ENCODE measurements around the gene TMEM101. TPM values are rescaled to one million over a fixed set of nuclear protein-coding genes. Genes with fewer than 3 reads are reported as not detected.
A peak's percentile ranks its signal among the peaks of the same experiment; 100 is the strongest.

TMEM101 gene
- total RNA-seq, 4 donors from 2014 or later: 22.9 to 30.7 (median 27.2) TPM

- no peak for DNase-seq (ENCODE audit: extremely low spot score)
- Histone ChIP-seq H3K4me3 (no peak overlapping the region), H3K27me3 (no peaks in the 10 kb centered on the region), H3K27ac (replicated peaks in 1 of 4) (no peak overlapping the region), H3K4me1 (peaks cover 28 to 51% (median 43%) of the 10 kb centered on the region in 4 donors), H3K36me3 (peaks cover 12 to 35% (median 30%) of the 10 kb centered on the region in 4 donors), H3K9me3 (no peaks in the 10 kb centered on the region)
- WGBS: 94% methylated on average over 4 of the region's 4 CpGs
- TF ChIP-seq POLR2A (IDR thresholded peaks at IDR 0.05; ENCODE audit: low read depth) (no peak), EP300 (IDR thresholded peaks at IDR 0.05) (no peak), CTCF (IDR thresholded peaks at IDR 0.05) (no peak), POLR2AphosphoS5 (IDR thresholded peaks at IDR 0.05) (no peak)
- intact Hi-C loops (cut with DNase I): no loop called here
Measured at GRCh38 chr17:44045486-44045885, 30.7 kb upstream of the TMEM101 start.

GRCh38 chr17:44044071-44044470 is 29.3 kb upstream of the TMEM101 start:
- Histone ChIP-seq H3K27me3 (no peaks in the 10 kb centered on the region), H3K36me3 (peaks cover 0 to 27% (median 17%) of the 10 kb centered on the region in 4 donors), H3K4me3 (no peak overlapping the region), H3K4me1 (peaks cover 38 to 60% (median 54%) of the 10 kb centered on the region in 4 donors), H3K9me3 (no peaks in the 10 kb centered on the region), H3K27ac (replicated peaks in 1 of 4) (peak overlapping the region; percentile 64 to 86 (median 75))
- DNase-seq (ENCODE audit: extremely low spot score): no peak
- TF ChIP-seq EP300 (IDR thresholded peaks at IDR 0.05): no peak
- TF ChIP-seq POLR2A (IDR thresholded peaks at IDR 0.05; ENCODE audit: low read depth): no peak
- no peak for TF ChIP-seq CTCF (IDR thresholded peaks at IDR 0.05)
- TF ChIP-seq POLR2AphosphoS5 (IDR thresholded peaks at IDR 0.05): peak in 1 of 2 donors; percentile 24
- intact Hi-C loops (cut with DNase I): no loop called here
- 41% methylated on average over 1 of the region's 1 CpG for WGBS

- 26% methylated on average over 4 of the region's 4 CpGs for WGBS
- Histone ChIP-seq H3K27me3 (no peaks in the 10 kb centered on the region), H3K36me3 (peaks cover 0 to 27% (median 18%) of the 10 kb centered on the region in 4 donors), H3K4me1 (peaks cover 45 to 60% (median 57%) of the 10 kb centered on the region in 4 donors), H3K9me3 (no peaks in the 10 kb centered on the region), H3K27ac (replicated peaks in 1 of 4) (peak overlapping the region; percentile 64 to 86 (median 75)), H3K4me3 (no peak overlapping the region)
- no peak for DNase-seq (ENCODE audit: extremely low spot score)
- intact Hi-C loops (cut with DNase I): no loop called here
- TF ChIP-seq EP300 (IDR thresholded peaks at IDR 0.05) (no peak), CTCF (IDR thresholded peaks at IDR 0.05) (no peak), POLR2AphosphoS5 (IDR thresholded peaks at IDR 0.05) (no peak), POLR2A (IDR thresholded peaks at IDR 0.05; ENCODE audit: low read depth) (no peak)
Measured at GRCh38 chr17:44043272-44043696, 28.5 kb upstream of the TMEM101 start.

GRCh38 chr17:44039829-44040635 is 25.3 kb upstream of the TMEM101 start:
- peak overlapping the region in 1 of 4 donors; percentile 29 for H3K4me3 ChIP-seq
- no peak for DNase-seq (ENCODE audit: extremely low spot score)
- intact Hi-C loops (cut with DNase I): loop anchor here (2.0 kb wide), 1 partner anchor 95 kb away; no protein-coding TSS in a partner anchor
- H3K9me3 ChIP-seq: no peaks in the 10 kb centered on the region
- H3K4me1 ChIP-seq: peaks cover 50 to 60% (median 55%) of the 10 kb centered on the region in 4 donors
- no peaks in the 10 kb centered on the region for H3K27me3 ChIP-seq
- H3K36me3 ChIP-seq: peaks cover 12 to 35% (median 31%) of the 10 kb centered on the region in 4 donors
- WGBS: 43% methylated on average over 5 of the region's 6 CpGs
- TF ChIP-seq EP300 (IDR thresholded peaks at IDR 0.05) (peak; percentile 37), CTCF (IDR thresholded peaks at IDR 0.05) (no peak), POLR2A (IDR thresholded peaks at IDR 0.05; ENCODE audit: low read depth) (no peak), POLR2AphosphoS5 (IDR thresholded peaks at IDR 0.05) (peak in 1 of 2 donors; percentile 42)
- H3K27ac ChIP-seq (replicated peaks in 1 of 4): peak overlapping the region; percentile 64 to 86 (median 78)
